Measurements from ENCODE around the gene AMN.

DNA sequence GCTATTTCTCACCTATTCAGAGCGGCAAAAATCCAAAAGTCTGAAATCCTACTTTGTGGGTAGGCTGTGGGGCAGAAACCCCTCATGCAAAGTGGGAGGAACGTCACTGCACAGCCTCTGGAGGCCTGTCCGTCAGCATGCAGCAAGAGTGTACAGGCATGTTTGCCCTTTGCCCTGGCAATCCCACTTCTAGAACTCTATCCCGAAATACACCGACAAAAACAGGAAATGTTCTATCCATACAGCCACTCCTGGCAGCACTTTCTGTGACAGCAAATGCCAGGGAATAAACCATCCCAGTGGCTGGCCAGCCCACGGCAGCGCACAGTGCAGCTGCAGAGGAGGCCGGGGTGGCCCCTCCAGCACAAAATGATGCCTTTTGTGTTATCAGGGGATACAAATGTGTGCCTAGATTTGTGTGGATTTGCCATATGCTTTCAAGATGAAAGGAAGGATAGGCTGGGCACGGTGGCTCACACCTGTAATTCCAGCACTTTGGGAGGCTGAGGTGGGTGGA lies 39.7 kb downstream of the AMN start:
- TF ChIP-seq, protein P1, sequence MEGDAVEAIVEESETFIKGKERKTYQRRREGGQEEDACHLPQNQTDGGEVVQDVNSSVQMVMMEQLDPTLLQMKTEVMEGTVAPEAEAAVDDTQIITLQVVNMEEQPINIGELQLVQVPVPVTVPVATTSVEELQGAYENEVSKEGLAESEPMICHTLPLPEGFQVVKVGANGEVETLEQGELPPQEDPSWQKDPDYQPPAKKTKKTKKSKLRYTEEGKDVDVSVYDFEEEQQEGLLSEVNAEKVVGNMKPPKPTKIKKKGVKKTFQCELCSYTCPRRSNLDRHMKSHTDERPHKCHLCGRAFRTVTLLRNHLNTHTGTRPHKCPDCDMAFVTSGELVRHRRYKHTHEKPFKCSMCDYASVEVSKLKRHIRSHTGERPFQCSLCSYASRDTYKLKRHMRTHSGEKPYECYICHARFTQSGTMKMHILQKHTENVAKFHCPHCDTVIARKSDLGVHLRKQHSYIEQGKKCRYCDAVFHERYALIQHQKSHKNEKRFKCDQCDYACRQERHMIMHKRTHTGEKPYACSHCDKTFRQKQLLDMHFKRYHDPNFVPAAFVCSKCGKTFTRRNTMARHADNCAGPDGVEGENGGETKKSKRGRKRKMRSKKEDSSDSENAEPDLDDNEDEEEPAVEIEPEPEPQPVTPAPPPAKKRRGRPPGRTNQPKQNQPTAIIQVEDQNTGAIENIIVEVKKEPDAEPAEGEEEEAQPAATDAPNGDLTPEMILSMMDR (conservative IDR thresholded peaks at IDR 0.05; ENCODE audit: low read length) = no peak
- no peak for TF ChIP-seq EZH2phosphoT487 (IDR thresholded peaks at IDR 0.05; ENCODE audit: borderline replicate concordance, low read depth, low read length)
